Ovary (tissue), 3 donors: ENCODE results near the gene CCDC63.

Experiments
- CTCF ChIP-seq, 3 donors: fragments of 450-650 bp in 2 of 3; fragments of 200-600 bp in 1 of 3; IDR thresholded peaks; one replicate each; pipeline versions ENCODE4 v1.5.1 to v1.8.0; 2016 to 2022; ENCODE audit warnings: antibody characterized with exemption in 3 of 3, mild to moderate bottlenecking in 1 of 3
- EP300 ChIP-seq: sonication (generic); formaldehyde crosslinking; IDR thresholded peaks from one replicate; pipeline ENCODE4 v1.6.1; 2017; ENCODE audit warnings: antibody characterized with exemption
- POLR2A ChIP-seq: fragments of 450-650 bp; IDR thresholded peaks from one replicate; pipeline ENCODE4 v1.6.1; 2017; ENCODE audit warnings: antibody characterized with exemption, mild to moderate bottlenecking, moderate library complexity
- donor health status: DM: no; HTN: no; CAD: no.

- TF ChIP-seq CTCF (IDR thresholded peaks at IDR 0.05): no peak
- no peak for TF ChIP-seq EP300
- TF ChIP-seq POLR2A: no peak
Measured at GRCh38 chr12:110849221-110849620, 2.4 kb downstream of the CCDC63 start.
